ENCODE data around the gene GPLD1.
"Not testable (repeated sequence)": the region's sequence is repeated elsewhere in the genome, so short reads cannot be mapped to it uniquely, and the experiment has no call there.

The GPLD1 gene

GRCh38 chr6:24489470-24489869, at the start of gene GPLD1:
TSS of gene GPLD1 (minus strand) at chr6:24489578. CDS start at chr6:24489511, 67 bp downstream.
- DNase-seq = no peak

GRCh38 chr6:24537771-24538385, 48.5 kb upstream of the GPLD1 start:
- no peak for DNase-seq

- DNase-seq = no peak
These were observed 47.8 kb upstream of the GPLD1 start for GRCh38 chr6:24537082-24537699.

- DNase-seq = no peak
These were observed 47.1 kb upstream of the GPLD1 start for GRCh38 chr6:24536466-24536865.

- no peak for DNase-seq
These were observed 45.8 kb upstream of the GPLD1 start for GRCh38 chr6:24535210-24535609.

- no peak for DNase-seq
These were observed 45.0 kb upstream of the GPLD1 start for GRCh38 chr6:24534329-24534728.

GRCh38 chr6:24529985-24530384, 40.6 kb upstream of the GPLD1 start:
- DNase-seq = no peak

GRCh38 chr6:24524805-24525204, 35.4 kb upstream of the GPLD1 start:
- no peak for DNase-seq

GRCh38 chr6:24524329-24524728, 35.0 kb upstream of the GPLD1 start:
- DNase-seq = no peak

GRCh38 chr6:24522228-24523176, 33.1 kb upstream of the GPLD1 start:
- no peak for DNase-seq

- no peak for DNase-seq
These were observed 31.7 kb upstream of the GPLD1 start for GRCh38 chr6:24520929-24521546.

GRCh38 chr6:24517659-24518543, 28.5 kb upstream of the GPLD1 start:
- DNase-seq = no peak

- DNase-seq = no peak
These were observed 24.2 kb upstream of the GPLD1 start for GRCh38 chr6:24513602-24514001.

GRCh38 chr6:24511976-24512375, 22.6 kb upstream of the GPLD1 start:
- DNase-seq = not testable (repeated sequence)

- DNase-seq = no peak
These were observed 17.6 kb upstream of the GPLD1 start for GRCh38 chr6:24506814-24507520.

GRCh38 chr6:24504649-24505586, 15.5 kb upstream of the GPLD1 start:
- no peak for DNase-seq

- no peak for DNase-seq
These were observed 14.9 kb upstream of the GPLD1 start for GRCh38 chr6:24504287-24504648.

GRCh38 chr6:24501914-24502313, 12.5 kb upstream of the GPLD1 start:
- no peak for DNase-seq

GRCh38 chr6:24501374-24501773, 12.0 kb upstream of the GPLD1 start:
- DNase-seq = no peak

- DNase-seq = no peak
These were observed 11.3 kb upstream of the GPLD1 start for GRCh38 chr6:24500683-24501082.

Measured in KG1 (cell line).